Urinary bladder (tissue), 4 donors: ENCODE results near the gene SENP3. TPM values are rescaled to one million over a fixed set of nuclear protein-coding genes. Genes with fewer than 3 reads are reported as not detected.
A peak's percentile ranks its signal among the peaks of the same experiment; 100 is the strongest.
"Not testable (repeated sequence)": the region's sequence is repeated elsewhere in the genome, so short reads cannot be mapped to it uniquely, and the experiment has no call there.

Experiments used
- DNase-seq: peaks from one replicate; pipeline ENCODE4 v3.0.0-alpha.2; 2015; ENCODE audit errors: extremely low spot score
- H3K27ac ChIP-seq: one replicate; pipeline ENCODE4 v1.5.1; 2013; ENCODE audit warnings: low read depth, mild to moderate bottlenecking, moderate library complexity
- H3K36me3 ChIP-seq: one replicate; pipeline ENCODE4 v1.6.1; 2013; ENCODE audit warnings: mild to moderate bottlenecking, moderate library complexity; ENCODE audit not compliant: insufficient read depth
- H3K4me1 ChIP-seq: one replicate; pipeline ENCODE4 v1.6.1; 2013; ENCODE audit warnings: mild to moderate bottlenecking, moderate library complexity; ENCODE audit not compliant: insufficient read depth
- H3K4me3 ChIP-seq: one replicate; pipeline ENCODE4 v1.5.1; 2013; ENCODE audit warnings: low read depth, low read length
- WGBS: extraction: QIAGEN DNeasy Blood & Tissue Kit; methylation state at CpG from one replicate; pipeline ENCODE4 v1.1.7; 2013; 5-methylcytosine and 5-hydroxymethylcytosine counted together
- polyA plus RNA-seq: library from polyadenylated mRNA; stranded (reverse); fragments of 200-250 nt; gene quantifications from one replicate; pipeline ENCODE4 v1.2.3, GENCODE V29; 2013
- total RNA-seq: library from RNA; depleted of rRNA; stranded (reverse); fragments of >200 nt; gene quantifications from one replicate; pipeline ENCODE4 v1.2.3, GENCODE V29; 2014
- donor health status: healthy with polysubstance abuse.
- donor health status: healthy.

Gene SENP3
- total and polyA plus RNA-seq, 2 donors, result 34.7 to 54.6 TPM

GRCh38 chr17:7588553-7589203 lies 27.0 kb downstream of the SENP3 start:
- H3K4me1 ChIP-seq, result no peaks in the 10 kb centered on the region
- H3K4me3 ChIP-seq, result peak overlapping the region; percentile 52
- peaks cover 6% of the 10 kb centered on the region for H3K36me3 ChIP-seq
- DNase-seq, result no peak
- WGBS, result 48% methylated on average over 30 of the region's 30 CpGs
- peak overlapping the region; percentile 72 for H3K27ac ChIP-seq

DNA sequence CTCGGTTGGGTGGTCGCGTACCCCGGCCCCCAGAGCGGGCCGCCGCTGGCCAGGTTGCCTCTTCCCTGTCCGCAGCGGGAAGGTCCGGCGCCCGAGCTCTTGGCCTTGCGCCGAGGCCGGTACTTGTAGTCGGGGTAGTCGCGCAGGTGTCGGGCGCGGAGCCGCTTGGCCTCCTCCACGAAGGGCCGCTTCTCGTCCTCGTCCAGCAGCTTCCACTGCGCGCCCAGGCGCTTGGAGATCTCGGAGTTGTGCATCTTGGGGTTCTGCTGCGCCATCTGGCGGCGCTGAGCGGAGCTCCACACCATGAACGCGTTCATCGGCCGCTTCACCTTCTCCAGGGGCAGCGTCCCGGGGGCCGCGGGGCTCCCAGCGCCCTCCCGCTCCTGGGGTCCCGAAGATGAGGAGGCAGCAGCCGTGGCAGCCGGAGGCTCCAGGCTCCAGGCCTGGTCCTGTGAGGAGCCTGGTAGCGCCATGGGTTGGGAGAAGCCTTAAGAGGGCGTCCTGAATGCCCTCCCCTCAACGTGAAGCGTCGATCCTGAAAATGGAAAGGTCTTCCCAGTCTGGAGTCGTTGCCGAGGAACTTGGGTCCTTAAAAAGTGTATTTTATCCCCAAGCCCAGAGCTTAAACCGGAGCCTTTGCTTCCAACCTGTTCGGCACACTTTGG lies 27.6 kb downstream of the SENP3 start:
- Histone ChIP-seq H3K36me3 (peaks cover 6% of the 10 kb centered on the region), H3K27ac (peak overlapping the region; percentile 72), H3K4me3 (peak overlapping the region; percentile 52), H3K4me1 (no peaks in the 10 kb centered on the region)
- DNase-seq, result no peak
- 12% methylated on average over 56 of the region's 56 CpGs for WGBS

DNA sequence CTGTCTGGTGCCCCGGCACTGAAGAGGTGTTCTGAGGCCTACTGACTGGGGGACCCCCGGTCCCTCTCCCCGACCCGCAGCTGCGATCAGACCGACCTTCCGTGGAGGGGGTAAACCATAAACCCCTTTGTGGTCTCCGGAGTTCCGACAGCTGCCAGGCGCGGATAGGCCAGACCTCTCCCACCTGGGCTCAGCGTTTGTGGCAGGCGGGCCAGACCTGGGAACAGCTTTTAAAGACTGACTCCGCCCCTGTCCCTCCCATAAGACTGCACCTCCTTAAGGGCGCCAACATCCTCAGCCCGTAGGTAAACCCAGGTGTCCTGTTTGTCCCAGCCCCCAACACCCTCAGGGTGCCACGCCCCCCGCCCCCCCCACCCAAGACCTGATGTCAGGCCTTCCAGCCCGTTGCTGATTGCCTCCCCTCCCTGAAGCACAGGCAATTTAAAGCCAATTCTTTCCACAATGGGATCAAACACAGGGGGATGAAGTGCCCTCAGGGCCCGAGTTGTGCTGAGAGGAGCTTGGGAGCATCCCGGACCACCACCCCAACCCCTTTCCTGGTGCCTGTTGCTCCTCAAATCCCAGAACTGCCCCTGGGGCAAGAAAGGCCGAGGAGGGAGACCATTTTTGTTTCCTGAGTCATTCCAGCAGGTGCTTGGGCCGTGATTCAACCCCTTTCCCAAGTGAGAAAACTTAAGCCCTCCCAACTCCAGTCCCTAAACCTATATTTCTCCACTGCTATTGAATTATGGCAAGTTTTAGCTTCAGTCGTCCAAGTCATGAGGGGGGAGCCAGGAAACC lies 28.4 kb downstream of the SENP3 start, which contains the start of gene SOX15:
SOX15 (minus strand) TSS at position 204 of the 801 bp plus-strand sequence. CDS start 418 bp downstream, outside the sequence.
- DNase-seq, result no peak
- H3K36me3 ChIP-seq, result peaks cover 6% of the 10 kb centered on the region
- WGBS, result 56% methylated on average over 24 of the region's 24 CpGs

DNA sequence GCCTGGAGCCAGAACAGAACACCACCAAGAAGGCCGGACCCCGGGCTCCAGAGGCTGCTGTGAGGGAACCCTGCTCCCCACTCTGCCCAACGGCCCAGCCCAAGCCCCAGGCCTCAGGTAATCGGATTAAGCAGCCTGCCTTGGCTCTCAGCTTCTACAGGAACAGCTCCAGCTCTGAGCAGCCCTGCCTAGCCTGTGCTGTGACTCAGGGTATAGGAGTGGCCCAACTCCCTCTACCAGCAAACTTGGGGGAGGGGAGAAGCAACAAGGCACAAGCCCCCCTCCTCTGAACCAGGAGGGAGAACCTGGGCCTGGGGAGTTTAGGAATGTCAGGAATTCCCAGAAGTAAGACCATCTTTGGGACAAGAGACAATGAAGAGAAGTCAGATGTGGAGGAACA lies 29.0 kb downstream of the SENP3 start:
- WGBS, result 72% methylated on average over 4 of the region's 4 CpGs
- Histone ChIP-seq H3K27ac (no peak overlapping the region), H3K4me3 (no peak overlapping the region), H3K4me1 (no peaks in the 10 kb centered on the region), H3K36me3 (peaks cover 8% of the 10 kb centered on the region)
- no peak for DNase-seq

More for the DNA sequence above, 28.4 kb downstream of the SENP3 start, which contains the start of gene SOX15:
- no peaks in the 10 kb centered on the region for H3K4me1 ChIP-seq
- peak within 1 kb of the TSS; percentile 72 for H3K27ac ChIP-seq
- peak within 1 kb of the TSS; percentile 52 for H3K4me3 ChIP-seq

DNA sequence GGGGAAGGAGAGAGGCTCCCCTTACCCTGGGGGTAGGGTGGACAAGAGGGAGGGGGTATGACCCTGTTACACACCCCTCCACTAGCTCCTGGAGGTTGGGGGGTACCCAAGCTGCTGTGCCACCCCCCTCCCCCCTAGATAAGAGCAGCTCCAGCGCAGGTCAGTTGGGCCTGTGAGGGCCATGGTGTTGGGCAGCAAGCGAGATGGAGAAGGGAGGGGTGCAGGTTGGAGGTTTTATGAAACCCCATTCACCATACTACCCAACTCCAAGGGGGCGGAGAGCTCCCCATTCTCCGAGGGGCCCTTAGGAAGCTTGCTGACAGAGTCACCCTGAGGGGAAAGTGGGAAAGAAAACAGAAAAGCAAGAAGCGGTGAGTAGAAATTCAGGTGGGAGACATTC lies 29.9 kb downstream of the SENP3 start:
- H3K36me3 ChIP-seq, result peaks cover 8% of the 10 kb centered on the region
- no peak for DNase-seq

GRCh38 chr17:7592422-7593021 lies 30.8 kb downstream of the SENP3 start:
- Histone ChIP-seq H3K4me1 (no peaks in the 10 kb centered on the region), H3K27ac (no peak overlapping the region), H3K4me3 (no peak overlapping the region), H3K36me3 (peaks cover 8% of the 10 kb centered on the region)
- no peak for DNase-seq
- WGBS, result 90% methylated on average over 23 of the region's 23 CpGs

More for the DNA sequence above, 29.9 kb downstream of the SENP3 start:
- 91% methylated on average over 5 of the region's 5 CpGs for WGBS
- Histone ChIP-seq H3K27ac (no peak overlapping the region), H3K4me3 (no peak overlapping the region), H3K4me1 (no peaks in the 10 kb centered on the region)

DNA sequence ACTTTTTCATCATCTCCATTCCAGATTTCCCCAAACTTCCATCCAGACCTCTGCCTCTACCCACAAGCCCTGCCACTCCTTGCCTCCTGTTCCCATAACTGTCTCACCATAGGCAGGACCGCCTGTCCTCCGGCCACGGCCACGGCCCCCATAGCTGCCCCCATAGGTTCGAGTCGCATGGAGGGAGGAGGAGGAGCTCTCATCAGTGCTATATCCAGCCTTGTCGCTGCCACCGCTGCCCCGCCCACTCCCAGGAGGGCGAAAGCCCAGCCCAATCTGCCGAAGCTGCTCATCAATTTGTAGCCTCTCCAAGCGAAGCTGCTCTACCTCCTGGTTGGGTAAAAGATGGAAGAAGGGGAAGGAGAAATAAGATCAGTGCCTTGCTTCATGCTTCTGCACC lies 31.6 kb downstream of the SENP3 start:
- no peak for DNase-seq
- H3K27ac ChIP-seq, result no peak overlapping the region
- no peak overlapping the region for H3K4me3 ChIP-seq
- H3K4me1 ChIP-seq, result no peaks in the 10 kb centered on the region
- 81% methylated on average over 12 of the region's 12 CpGs for WGBS
- peaks cover 8% of the 10 kb centered on the region for H3K36me3 ChIP-seq

DNA sequence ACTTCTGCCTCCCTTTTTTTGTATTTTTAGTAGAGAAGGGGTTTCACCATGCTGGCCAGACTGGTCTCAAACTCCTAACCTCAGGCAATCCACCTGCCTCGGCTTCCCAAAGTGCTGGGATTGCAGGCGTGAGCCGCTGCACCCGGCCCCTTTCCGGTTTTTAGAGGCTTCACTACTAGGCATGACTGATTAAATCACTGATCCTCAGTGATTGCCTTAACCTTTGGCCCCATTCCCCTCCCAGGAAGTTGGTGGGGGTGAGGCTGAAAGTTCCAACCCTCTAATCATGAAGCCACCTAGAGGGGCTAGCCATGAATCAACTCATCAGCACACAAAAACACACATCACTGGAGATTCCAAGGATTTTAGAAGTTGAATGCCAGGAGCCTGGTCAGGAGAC lies 35.8 kb downstream of the SENP3 start:
- not testable (repeated sequence) for H3K4me3 ChIP-seq, H3K27ac ChIP-seq, H3K36me3 ChIP-seq, DNase-seq, H3K4me1 ChIP-seq
- WGBS, result 68% methylated on average over 5 of the region's 5 CpGs

DNA sequence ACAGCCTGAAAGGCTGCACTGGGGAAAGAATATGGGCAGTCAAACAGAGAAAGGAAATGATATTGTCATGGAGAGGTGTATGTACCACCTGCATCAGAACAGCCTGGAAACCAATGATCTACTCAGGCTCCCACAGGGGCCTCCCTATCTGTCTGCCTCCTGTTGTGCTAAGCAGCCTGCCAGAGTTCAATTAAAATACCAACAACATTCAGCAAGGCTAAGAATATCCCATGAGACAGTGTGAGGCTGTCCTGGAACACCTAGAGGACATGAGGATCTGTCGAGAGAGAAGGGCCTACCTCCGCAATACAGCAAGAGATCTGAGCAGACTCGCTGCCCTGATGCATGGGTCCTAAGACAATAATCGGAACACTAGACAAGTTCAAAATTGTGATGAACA lies 44.6 kb downstream of the SENP3 start:
- H3K27ac ChIP-seq, result no peak overlapping the region

DNA sequence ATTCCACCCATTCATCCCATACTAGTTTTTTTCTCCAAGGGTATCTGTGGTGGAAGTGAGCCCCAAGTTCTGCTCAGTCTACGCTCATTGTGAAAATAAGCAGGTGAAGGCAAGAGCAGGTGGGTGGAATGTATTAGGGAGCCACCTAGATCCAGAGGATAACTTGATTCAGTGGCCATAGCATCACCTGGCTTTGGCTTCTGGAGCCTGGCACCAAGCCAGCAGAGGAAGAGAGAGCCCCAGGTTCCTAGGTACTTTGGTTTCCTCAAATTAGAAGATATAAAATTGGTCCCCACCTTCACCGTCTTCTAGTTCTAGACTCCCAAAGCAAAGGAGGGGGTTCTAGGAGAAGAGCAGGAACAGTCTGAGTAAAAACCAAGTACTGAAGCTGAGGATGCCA lies 48.9 kb downstream of the SENP3 start:
- H3K4me1 ChIP-seq, result peaks cover 7% of the 10 kb centered on the region
- no peak overlapping the region for H3K4me3 ChIP-seq
- WGBS, result 97% methylated on average over 2 of the region's 2 CpGs
- peaks cover 1% of the 10 kb centered on the region for H3K36me3 ChIP-seq
- no peak overlapping the region for H3K27ac ChIP-seq
- DNase-seq, result no peak

More for the DNA sequence above, 44.6 kb downstream of the SENP3 start:
- Histone ChIP-seq H3K4me3 (no peak overlapping the region), H3K36me3 (peaks cover 10% of the 10 kb centered on the region), H3K4me1 (no peaks in the 10 kb centered on the region)
- 95% methylated on average over 4 of the region's 4 CpGs for WGBS
- DNase-seq, result no peak

DNA sequence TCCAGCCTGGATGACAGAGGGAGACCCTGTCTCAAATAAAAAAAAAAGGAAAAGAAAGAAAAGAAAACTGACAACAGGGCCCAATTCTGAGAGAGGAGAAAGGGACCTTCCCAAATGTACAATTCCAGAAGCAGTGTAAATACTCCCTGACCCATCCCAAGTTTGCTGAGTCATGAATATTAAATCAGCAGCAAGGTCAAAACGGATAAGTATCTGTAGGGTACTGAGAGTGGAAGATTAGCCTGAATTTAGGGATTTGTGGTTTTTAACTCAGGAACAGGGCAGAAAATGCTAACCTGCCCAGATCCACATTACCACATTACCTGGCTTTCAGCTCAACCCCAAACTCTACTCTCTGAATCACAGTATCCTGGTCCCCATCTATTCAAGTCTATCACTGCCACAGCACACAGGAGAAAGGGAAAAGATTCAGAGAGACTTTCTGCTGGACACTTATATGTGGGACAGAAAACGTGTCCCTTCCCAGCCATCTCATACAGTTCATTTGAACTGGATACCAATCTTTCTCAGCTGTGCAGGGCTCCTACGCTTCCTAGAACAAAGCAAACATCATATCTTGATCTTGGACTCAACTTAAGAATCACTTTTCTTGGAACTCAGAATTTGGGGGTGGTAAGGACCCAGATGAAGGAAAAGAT lies 50.0 kb downstream of the SENP3 start:
- WGBS, result 69% methylated on average over 3 of the region's 3 CpGs
- Histone ChIP-seq H3K36me3 (no peaks in the 10 kb centered on the region), H3K27ac (no peak overlapping the region), H3K4me3 (no peak overlapping the region), H3K4me1 (peaks cover 7% of the 10 kb centered on the region)
- DNase-seq, result no peak

DNA sequence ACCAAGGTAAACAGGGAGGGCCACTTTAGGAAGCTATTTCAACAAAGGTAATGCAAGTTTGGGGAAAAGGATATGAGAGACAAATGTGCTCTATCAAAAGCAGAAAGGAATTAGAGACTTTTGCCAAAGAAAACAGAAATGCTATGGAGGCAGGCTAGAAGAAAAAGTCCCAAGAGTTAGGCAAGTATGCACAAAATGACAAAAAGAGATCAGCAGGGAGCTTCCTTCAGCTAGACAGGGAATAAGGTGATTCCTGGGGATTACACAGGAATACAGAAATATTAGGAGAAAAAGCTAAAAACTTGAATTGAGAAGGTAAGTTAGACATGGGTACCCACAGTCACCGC lies 50.5 kb downstream of the SENP3 start:
- Histone ChIP-seq H3K36me3 (no peaks in the 10 kb centered on the region), H3K4me3 (no peak overlapping the region), H3K4me1 (peaks cover 7% of the 10 kb centered on the region), H3K27ac (no peak overlapping the region)
- 98% methylated on average over 1 of the region's 1 CpG for WGBS
- DNase-seq, result no peak

GRCh38 chr17:7613769-7614424 lies 52.2 kb downstream of the SENP3 start:
- WGBS, result 7% methylated on average over 20 of the region's 20 CpGs

More at GRCh38 chr17:7613769-7614424, 52.2 kb downstream of the SENP3 start:
- Histone ChIP-seq H3K27ac (peak overlapping the region; percentile 95), H3K4me3 (peak overlapping the region; percentile 78), H3K36me3 (no peaks in the 10 kb centered on the region), H3K4me1 (peaks cover 7% of the 10 kb centered on the region)
- no peak for DNase-seq
